OCI-LY1 (cell line): ENCODE data around the gene CXCL13.

ENCODE experiments used
- H2AFZ ChIP-seq: fragments of 200-600 bp; sonication (generic), shearing (Covaris generic); 2 replicates; pipeline ENCODE4 v1.6.0; 2014; ENCODE audit warnings: antibody characterized with exemption, mild to moderate bottlenecking, low read length
- H3F3A ChIP-seq: fragments of 200-600 bp; sonication (generic), shearing (Covaris generic); 2 replicates; pipeline ENCODE4 v1.6.0; 2014; ENCODE audit warnings: mild to moderate bottlenecking, antibody characterized with exemption, low read length, moderate library complexity; ENCODE audit not compliant: insufficient read depth
- H3K27ac ChIP-seq: fragments of 200-600 bp; sonication (generic); 2 replicates; pipeline ENCODE4 v1.5.1; 2014; ENCODE audit warnings: low read length, mixed run types, mild to moderate bottlenecking, low read depth; ENCODE audit not compliant: poor library complexity, severe bottlenecking
- H3K27me3 ChIP-seq: fragments of 200-600 bp; sonication (generic); 2 replicates; pipeline ENCODE4 v1.6.0; 2014; ENCODE audit warnings: antibody characterized with exemption, mild to moderate bottlenecking, low read length, moderate library complexity; ENCODE audit not compliant: insufficient read depth
- H3K36me3 ChIP-seq: fragments of 200-600 bp; sonication (generic); 2 replicates; pipeline ENCODE4 v1.6.1; 2014; ENCODE audit warnings: mild to moderate bottlenecking, antibody characterized with exemption, low read length, moderate library complexity, mixed read lengths; ENCODE audit not compliant: insufficient read depth
- H3K4me1 ChIP-seq: fragments of 200-600 bp; sonication (generic); 2 replicates; pipeline ENCODE4 v1.5.1; 2014; ENCODE audit warnings: mild to moderate bottlenecking, low read length, moderate library complexity; ENCODE audit not compliant: insufficient read depth, severe bottlenecking
- H3K4me2 ChIP-seq: fragments of 200-600 bp; sonication (generic), shearing (Covaris generic); 2 replicates; pipeline ENCODE4 v1.6.1; 2014; ENCODE audit warnings: low read length
- H3K4me3 ChIP-seq: fragments of 200-600 bp; sonication (generic); 2 replicates; pipeline ENCODE4 v1.5.1; 2014; ENCODE audit warnings: low read length, low read depth, mild to moderate bottlenecking, mixed read lengths; ENCODE audit not compliant: poor library complexity, severe bottlenecking
- H3K79me2 ChIP-seq: fragments of 200-600 bp; shearing (Covaris generic); 2 replicates; pipeline ENCODE4 v1.6.1; 2016; ENCODE audit warnings: mixed run types, low read length, mixed read lengths; ENCODE audit not compliant: insufficient read depth
- H3K9ac ChIP-seq: fragments of 200-600 bp; sonication (generic), shearing (Covaris generic); 2 replicates; pipeline ENCODE4 v1.6.1; 2014; ENCODE audit warnings: mild to moderate bottlenecking, low read length, mixed read lengths
- H3K9me2 ChIP-seq: fragments of 200-600 bp; sonication (generic), shearing (Covaris generic); 2 replicates; pipeline ENCODE4 v1.6.1; 2014; ENCODE audit warnings: low read depth, mild to moderate bottlenecking, low read length, mixed read lengths
- H3K9me3 ChIP-seq: fragments of 200-600 bp; shearing (Covaris generic); 2 replicates; pipeline ENCODE4 v1.6.1; 2014; ENCODE audit warnings: low read length, mixed read lengths
- H4K20me1 ChIP-seq: fragments of 200-600 bp; sonication (generic), shearing (Covaris generic); 2 replicates; pipeline ENCODE4 v1.6.0; 2016; ENCODE audit warnings: mild to moderate bottlenecking, low read length; ENCODE audit not compliant: insufficient read depth
- CTCF ChIP-seq: fragments of 200-600 bp; sonication (generic), shearing (Covaris generic); IDR thresholded peaks from 2 replicates; pipeline ENCODE4 v1.5.1; 2017; ENCODE audit warnings: mild to moderate bottlenecking, antibody characterized with exemption, low read length, moderate library complexity, mixed read lengths
- EZH2 ChIP-seq: fragments of 200-600 bp; sonication (generic), shearing (Covaris generic); IDR thresholded peaks from 2 replicates; pipeline ENCODE4 v1.8.0; 2017; ENCODE audit warnings: borderline replicate concordance, mixed run types, mild to moderate bottlenecking, antibody characterized with exemption, low read length, moderate library complexity, mixed read lengths

Gene CXCL13

GRCh38 chr4:77624213-77624612 is 18.6 kb downstream of the CXCL13 start:
- Histone ChIP-seq H2AFZ (no peak overlapping the region), H3F3A (no peaks in the 10 kb centered on the region), H3K4me3 (no peak overlapping the region), H4K20me1 (no peaks in the 10 kb centered on the region), H3K9ac (no peak overlapping the region), H3K4me1 (no peaks in the 10 kb centered on the region), H3K79me2 (no peaks in the 10 kb centered on the region), H3K27me3 (no peaks in the 10 kb centered on the region), H3K9me2 (no peaks in the 10 kb centered on the region), H3K9me3 (no peaks in the 10 kb centered on the region), H3K36me3 (no peaks in the 10 kb centered on the region), H3K4me2 (no peak overlapping the region), H3K27ac (no peak overlapping the region)
- TF ChIP-seq CTCF (no peak), EZH2 (no peak)

GRCh38 chr4:77625485-77625884 is 19.9 kb downstream of the CXCL13 start:
- Histone ChIP-seq H3K79me2 (no peaks in the 10 kb centered on the region), H3K4me1 (no peaks in the 10 kb centered on the region), H3K9me3 (no peaks in the 10 kb centered on the region), H3K4me2 (no peak overlapping the region), H3K9me2 (no peaks in the 10 kb centered on the region), H2AFZ (no peak overlapping the region), H3K27ac (no peak overlapping the region), H3K9ac (no peak overlapping the region), H3K27me3 (no peaks in the 10 kb centered on the region), H3K4me3 (no peak overlapping the region), H3F3A (no peaks in the 10 kb centered on the region), H4K20me1 (no peaks in the 10 kb centered on the region), H3K36me3 (no peaks in the 10 kb centered on the region)
- TF ChIP-seq CTCF (no peak), EZH2 (no peak)

DNA sequence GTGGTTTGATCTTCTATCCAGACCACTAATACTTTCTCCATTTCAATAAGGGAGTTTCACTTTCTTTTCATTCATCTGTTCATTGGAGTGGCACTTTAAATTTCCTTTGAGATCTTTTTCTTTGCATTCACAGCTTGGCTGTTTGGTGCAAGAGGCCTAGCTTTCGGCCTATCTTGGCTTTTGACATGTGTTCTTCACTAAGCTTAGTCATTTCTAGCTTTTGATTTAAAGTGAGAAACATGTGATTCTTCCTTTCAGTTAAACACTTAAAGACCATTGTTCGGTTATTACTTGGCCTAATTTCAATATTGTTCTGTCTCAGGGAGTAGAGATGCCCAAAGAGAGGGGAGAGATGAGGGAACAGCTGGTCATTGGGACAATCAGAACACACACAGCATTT is 24.3 kb downstream of the CXCL13 start:
- H2AFZ ChIP-seq: no peak overlapping the region
- H3K9me3 ChIP-seq: no peaks in the 10 kb centered on the region
- TF ChIP-seq CTCF: no peak
- no peaks in the 10 kb centered on the region for H3K9me2 ChIP-seq
- no peaks in the 10 kb centered on the region for H4K20me1 ChIP-seq
- H3K27me3 ChIP-seq: no peaks in the 10 kb centered on the region
- no peaks in the 10 kb centered on the region for H3K79me2 ChIP-seq
- no peak overlapping the region for H3K27ac ChIP-seq
- no peak overlapping the region for H3K4me2 ChIP-seq
- no peaks in the 10 kb centered on the region for H3K4me1 ChIP-seq
- H3K9ac ChIP-seq: no peak overlapping the region
- no peaks in the 10 kb centered on the region for H3K36me3 ChIP-seq
- no peak overlapping the region for H3K4me3 ChIP-seq
- H3F3A ChIP-seq: no peaks in the 10 kb centered on the region
